Memory B cell (primary cell): ENCODE measurements around the gene PKD2.
"Not testable (repeated sequence)": the region's sequence is repeated elsewhere in the genome, so short reads cannot be mapped to it uniquely, and the experiment has no call there.

Source experiments
- ATAC-seq: fragments of 150-1000 bp; cut with Tn5 transposase; 2 replicates; pipeline ENCODE4 v1.10.0; 2021; ENCODE audit warnings: low read depth, mild to moderate bottlenecking, moderate library complexity
- DNase-seq, 2 donors: peaks; one replicate each; pipeline ENCODE4 v3.0.0; 2022; ENCODE audit warnings: low spot score in 2 of 2
- H3K27ac Mint-ChIP-seq: one replicate; pipeline ENCODE4 v1.8.0; 2022; ENCODE audit warnings: mild to moderate bottlenecking, moderate library complexity, mixed read lengths
- H3K27me3 Mint-ChIP-seq: one replicate; pipeline ENCODE4 v1.8.0; 2022; ENCODE audit warnings: mixed read lengths
- H3K36me3 Mint-ChIP-seq: one replicate; pipeline ENCODE4 v1.8.0; 2022; ENCODE audit warnings: mild to moderate bottlenecking, mixed read lengths
- H3K4me1 Mint-ChIP-seq: one replicate; pipeline ENCODE4 v1.8.0; 2022; ENCODE audit warnings: mixed read lengths
- H3K4me3 Mint-ChIP-seq: one replicate; pipeline ENCODE4 v1.8.0; 2022; ENCODE audit warnings: mild to moderate bottlenecking, moderate library complexity, mixed read lengths
- H3K9me3 Mint-ChIP-seq: one replicate; pipeline ENCODE4 v1.8.0; 2022; ENCODE audit warnings: mixed read lengths

The PKD2 gene

GRCh38 chr4:88112856-88113255 is 105.4 kb downstream of the PKD2 start:
- DNase-seq (no peak), ATAC-seq (no peak)
- no peak overlapping the region for H3K4me3 Mint-ChIP-seq
- H3K27me3 Mint-ChIP-seq = no peaks in the 10 kb centered on the region
- H3K4me1 Mint-ChIP-seq = peaks cover 2% of the 10 kb centered on the region
- H3K36me3 Mint-ChIP-seq = no peaks in the 10 kb centered on the region
- H3K9me3 Mint-ChIP-seq = no peaks in the 10 kb centered on the region
- H3K27ac Mint-ChIP-seq = no peak overlapping the region

GRCh38 chr4:88115587-88115986 is 108.2 kb downstream of the PKD2 start:
- DNase-seq (no peak), ATAC-seq (no peak)
- H3K4me3 Mint-ChIP-seq = no peak overlapping the region
- H3K27ac Mint-ChIP-seq = no peak overlapping the region
- no peaks in the 10 kb centered on the region for H3K27me3 Mint-ChIP-seq
- H3K36me3 Mint-ChIP-seq = peaks cover 1% of the 10 kb centered on the region
- peaks cover 7% of the 10 kb centered on the region for H3K9me3 Mint-ChIP-seq
- H3K4me1 Mint-ChIP-seq = peaks cover 2% of the 10 kb centered on the region

- no peak overlapping the region for H3K4me3 Mint-ChIP-seq
- no peak for ATAC-seq
- H3K27ac Mint-ChIP-seq = no peak overlapping the region
- peaks cover 7% of the 10 kb centered on the region for H3K36me3 Mint-ChIP-seq
- peaks cover 16% of the 10 kb centered on the region for H3K9me3 Mint-ChIP-seq
- H3K27me3 Mint-ChIP-seq = peaks cover 9% of the 10 kb centered on the region
- peaks cover 2% of the 10 kb centered on the region for H3K4me1 Mint-ChIP-seq
- DNase-seq = no peak
These were observed 112.5 kb downstream of the PKD2 start for GRCh38 chr4:88119943-88120342.

DNA sequence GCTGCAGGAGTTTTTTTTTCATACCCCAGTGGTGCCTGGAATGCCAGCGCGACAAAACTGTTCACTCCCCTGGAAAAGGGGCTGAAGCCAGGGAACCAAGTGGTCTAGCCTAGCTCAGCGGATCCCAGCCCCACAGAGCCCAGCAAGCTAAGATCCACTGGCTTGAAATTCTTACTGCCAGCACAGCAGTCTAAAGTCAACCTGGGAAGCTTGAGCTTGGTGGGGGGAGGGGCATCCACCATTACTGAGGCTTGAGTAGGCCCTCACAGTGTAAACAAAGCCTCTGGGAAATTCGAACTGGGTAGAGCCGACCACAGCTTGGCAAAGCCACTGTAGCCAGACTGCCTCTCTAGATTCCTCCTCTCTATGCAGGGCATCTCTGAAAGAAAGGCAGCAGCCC is 114.8 kb downstream of the PKD2 start:
- H3K27ac Mint-ChIP-seq, H3K4me3 Mint-ChIP-seq, ATAC-seq, H3K4me1 Mint-ChIP-seq, H3K27me3 Mint-ChIP-seq, H3K36me3 Mint-ChIP-seq, DNase-seq: not testable (repeated sequence)
- peaks cover 20% of the 10 kb centered on the region for H3K9me3 Mint-ChIP-seq
